Measurements from ENCODE around the gene RPS18.

DNA sequence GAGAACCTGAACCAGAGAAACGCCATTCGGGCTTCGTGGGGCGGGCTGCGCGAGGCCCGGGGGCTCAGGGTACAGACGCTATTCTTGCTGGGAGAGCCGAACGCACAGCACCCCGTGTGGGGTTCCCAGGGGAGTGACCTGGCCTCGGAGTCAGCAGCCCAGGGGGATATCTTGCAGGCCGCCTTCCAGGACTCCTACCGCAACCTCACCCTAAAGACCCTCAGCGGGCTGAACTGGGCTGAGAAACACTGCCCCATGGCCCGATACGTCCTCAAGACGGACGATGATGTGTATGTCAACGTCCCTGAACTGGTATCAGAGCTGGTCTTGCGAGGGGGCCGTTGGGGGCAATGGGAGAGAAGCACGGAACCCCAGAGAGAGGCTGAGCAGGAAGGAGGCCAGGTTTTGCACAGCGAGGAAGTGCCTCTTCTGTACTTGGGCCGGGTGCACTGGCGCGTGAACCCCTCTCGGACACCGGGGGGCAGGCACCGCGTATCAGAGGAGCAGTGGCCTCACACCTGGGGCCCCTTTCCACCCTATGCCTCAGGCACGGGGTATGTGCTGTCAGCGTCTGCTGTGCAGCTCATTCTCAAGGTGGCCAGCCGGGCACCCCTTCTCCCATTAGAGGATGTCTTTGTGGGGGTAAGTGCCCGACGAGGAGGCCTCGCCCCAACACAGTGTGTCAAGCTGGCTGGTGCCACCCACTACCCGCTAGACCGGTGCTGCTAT, 6.0 kb downstream of the RPS18 start:
- TF ChIP-seq, protein P1, sequence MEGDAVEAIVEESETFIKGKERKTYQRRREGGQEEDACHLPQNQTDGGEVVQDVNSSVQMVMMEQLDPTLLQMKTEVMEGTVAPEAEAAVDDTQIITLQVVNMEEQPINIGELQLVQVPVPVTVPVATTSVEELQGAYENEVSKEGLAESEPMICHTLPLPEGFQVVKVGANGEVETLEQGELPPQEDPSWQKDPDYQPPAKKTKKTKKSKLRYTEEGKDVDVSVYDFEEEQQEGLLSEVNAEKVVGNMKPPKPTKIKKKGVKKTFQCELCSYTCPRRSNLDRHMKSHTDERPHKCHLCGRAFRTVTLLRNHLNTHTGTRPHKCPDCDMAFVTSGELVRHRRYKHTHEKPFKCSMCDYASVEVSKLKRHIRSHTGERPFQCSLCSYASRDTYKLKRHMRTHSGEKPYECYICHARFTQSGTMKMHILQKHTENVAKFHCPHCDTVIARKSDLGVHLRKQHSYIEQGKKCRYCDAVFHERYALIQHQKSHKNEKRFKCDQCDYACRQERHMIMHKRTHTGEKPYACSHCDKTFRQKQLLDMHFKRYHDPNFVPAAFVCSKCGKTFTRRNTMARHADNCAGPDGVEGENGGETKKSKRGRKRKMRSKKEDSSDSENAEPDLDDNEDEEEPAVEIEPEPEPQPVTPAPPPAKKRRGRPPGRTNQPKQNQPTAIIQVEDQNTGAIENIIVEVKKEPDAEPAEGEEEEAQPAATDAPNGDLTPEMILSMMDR (IDR thresholded peaks at IDR 0.05): no peak
- TF ChIP-seq POLR2AphosphoS5 (IDR thresholded peaks at IDR 0.05): no peak

Data from esophagus muscularis mucosa (tissue), 3 donors.